Ramos (cell line): Measurements from ENCODE around the gene NAA30.
"Not testable (repeated sequence)": the region's sequence is repeated elsewhere in the genome, so short reads cannot be mapped to it uniquely, and the experiment has no call there.

Source experiments
- in situ Hi-C: fragments of 300-500 bp; cut with MboI; formaldehyde crosslinking; loops from one replicate; pipeline ENCODE4 v1.14.3; 2022; ENCODE audit warnings: low sequenced_read_pairs; ENCODE audit not compliant: unreplicated experiment

Gene NAA30

DNA sequence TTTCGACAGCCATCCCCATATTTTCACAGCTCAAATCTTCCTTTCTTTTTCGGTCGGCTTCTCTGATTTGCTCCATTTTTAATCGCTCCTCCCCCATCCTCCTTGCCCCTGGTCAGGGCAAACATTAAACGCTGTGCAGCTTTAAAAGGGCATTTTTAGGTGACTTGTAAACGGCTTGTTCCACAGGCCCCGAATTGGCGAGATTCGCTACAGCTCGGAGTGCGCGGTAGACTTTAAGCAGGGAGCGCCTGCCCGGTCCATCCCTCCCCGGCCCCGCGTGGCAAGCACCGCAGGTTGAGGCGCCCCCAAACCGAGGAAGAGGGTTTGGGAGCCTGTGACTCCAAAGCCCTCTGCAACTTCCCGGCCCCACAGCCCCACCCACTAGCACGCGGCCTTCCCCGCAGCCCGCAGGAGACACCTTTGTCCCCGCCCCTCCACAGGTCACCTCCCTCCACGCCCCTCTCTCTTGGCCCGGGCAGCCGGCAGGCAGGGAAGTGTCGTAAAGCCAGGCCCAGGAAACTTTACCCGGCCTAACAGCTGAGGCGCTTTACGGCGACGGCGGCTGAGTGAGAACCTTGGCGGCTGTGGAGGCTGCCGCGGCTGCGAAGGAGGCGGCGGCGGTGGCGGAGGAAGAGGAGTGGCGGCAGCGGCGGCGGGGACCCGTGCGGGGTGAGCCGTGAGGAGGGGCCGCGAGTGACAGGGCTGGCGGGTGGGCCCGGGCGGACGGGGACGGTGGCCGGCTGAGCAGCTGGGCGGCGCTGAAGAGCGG lies at the start of gene NAA30:
Gene NAA30 (plus strand): TSS at position 550 of the 769 bp plus-strand sequence. CDS start 372 bp downstream, outside the sequence.
- in situ Hi-C loops = no loop called here

DNA sequence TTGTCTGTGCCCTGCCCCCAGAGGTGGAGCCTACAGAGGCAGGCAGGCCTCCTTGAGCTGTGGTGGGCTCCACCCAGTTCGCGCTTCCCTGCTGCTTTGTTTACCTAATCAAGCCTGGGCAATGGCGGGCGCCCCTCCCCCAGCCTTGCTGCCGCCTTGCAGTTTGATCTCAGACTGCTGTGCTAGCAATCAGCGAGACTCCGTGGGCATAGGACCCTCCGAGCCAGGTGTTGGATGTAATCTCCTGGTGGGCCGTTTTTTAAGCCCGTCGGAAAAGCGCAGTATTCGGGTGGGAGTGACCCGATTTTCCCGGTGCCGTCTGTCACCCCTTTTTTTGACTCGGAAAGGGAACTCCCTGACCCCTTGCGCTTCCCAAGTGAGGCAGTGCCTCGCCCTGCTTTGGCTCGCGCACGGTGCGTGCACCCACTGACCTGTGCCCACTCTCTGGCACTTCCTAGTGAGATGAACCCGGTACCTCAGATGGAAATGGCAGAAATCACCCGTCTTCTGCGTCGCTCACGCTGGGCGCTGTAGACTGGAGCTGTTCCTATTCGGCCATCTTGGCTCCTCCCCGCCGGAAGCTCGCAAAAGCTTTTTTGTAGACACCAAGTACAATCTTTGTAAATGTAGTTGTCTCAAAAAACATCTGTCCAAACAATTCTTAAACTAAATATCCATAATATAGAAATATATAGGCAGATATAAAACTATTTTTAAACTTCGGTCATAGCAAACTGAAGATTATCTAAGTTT lies 46.7 kb upstream of the NAA30 start:
- in situ Hi-C loops = not testable (repeated sequence)

DNA sequence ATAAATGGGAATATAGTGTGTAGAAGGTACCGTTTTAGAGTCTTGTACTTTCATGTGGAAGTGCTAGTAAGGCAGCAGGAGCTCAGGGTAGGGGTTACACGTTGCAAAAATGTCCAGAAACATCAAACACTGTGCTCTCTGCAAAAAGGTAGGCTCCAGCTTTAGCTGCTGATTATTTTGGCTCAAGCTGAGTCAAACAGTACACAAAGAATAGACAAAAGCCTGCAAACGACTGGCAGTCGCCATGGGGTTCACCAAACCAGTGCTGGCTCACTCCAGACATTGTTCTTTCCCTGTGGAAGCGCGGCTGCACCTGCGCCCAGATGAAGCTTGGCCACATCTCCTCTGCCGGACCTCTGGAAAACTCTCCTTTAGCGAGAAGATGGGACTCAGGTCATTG lies 45.3 kb upstream of the NAA30 start:
- in situ Hi-C loops = no loop called here

DNA sequence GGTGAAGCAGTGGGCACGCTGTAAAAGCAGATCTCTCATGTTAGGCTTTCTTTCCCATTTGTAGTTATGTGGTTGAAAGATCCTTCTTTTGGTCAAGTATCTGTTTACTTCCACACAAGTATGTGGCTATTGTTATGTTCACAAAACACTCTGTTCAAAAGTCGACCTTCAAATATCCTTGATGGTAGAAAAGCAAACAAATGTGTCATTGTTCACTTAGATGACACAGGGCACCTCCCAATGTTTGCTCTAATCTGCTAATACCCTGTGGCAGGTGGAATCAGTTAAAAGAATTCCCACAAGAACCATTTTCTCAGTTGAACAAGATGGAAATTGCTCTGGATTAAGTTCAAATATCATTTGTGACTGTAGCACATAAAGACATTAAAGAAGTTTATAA lies 43.6 kb upstream of the NAA30 start:
- in situ Hi-C loops = no loop called here

DNA sequence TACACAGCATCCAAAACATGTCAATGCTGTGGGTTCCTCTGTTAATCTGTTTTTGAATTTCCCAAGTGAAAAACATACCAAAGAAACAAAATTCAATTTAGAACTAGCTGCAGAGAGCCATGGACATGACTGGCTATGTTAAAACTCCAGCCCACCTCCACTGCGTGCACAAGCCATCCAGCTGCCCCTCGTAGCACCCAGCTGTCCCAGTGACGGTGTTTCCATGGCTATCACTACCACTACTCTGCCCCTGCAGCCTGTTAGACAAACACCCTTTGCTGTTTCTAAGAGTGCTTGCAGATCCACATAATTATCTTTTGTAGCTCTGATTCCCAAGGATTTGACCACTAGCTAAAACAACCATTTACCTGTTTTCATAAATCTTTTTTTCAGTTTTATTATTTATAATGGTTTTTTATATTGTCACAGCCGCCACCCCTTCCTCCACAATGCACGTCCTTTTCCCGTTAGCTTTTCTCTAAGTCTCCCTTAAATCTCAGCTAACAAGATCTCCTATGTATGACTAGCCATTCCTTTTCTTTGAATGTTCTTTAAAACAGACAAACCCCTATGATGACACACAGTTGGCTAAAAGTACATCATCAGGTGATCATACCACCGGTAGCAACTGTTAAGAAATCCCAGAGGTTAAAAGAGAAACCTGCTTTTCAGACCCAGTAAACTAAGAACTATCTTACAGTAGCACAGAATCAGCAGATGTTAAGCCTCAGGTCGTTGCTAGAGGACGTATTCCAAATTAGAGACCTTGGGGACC lies 37.8 kb upstream of the NAA30 start:
- in situ Hi-C loops = no loop called here

DNA sequence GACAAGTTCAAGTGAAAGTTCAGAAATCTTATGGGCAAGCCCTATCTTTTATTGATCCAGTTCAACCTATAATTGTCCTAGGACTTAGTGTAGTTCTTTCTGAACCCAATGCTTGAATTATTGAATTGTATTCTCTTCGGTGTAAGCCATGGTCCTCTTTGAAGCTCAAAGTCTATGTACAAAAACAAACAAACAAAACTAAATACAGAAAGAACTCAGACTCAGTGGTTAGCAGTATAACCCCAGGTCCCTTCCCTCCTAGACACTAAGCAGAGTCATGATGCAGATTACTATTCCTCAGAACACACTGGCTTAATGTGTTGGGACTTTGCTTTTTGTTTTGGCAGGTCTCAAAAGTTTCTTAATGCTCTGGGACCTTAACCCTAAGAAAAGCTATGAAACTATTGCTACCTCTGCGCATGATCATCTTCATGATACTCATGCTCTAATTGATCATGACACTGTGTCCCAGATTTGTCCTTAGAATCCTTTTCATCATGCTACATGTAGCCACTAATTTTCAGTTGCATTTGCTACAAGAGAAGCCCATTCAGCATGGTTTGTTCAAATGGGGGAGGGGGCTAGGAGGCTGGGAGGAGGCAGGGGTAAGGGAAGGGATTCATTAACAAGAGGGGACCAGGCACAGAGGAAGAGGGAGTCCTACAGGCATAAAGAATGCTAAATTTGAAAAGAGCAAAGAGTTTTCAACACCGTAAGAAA lies 35.1 kb upstream of the NAA30 start:
- in situ Hi-C loops = no loop called here

DNA sequence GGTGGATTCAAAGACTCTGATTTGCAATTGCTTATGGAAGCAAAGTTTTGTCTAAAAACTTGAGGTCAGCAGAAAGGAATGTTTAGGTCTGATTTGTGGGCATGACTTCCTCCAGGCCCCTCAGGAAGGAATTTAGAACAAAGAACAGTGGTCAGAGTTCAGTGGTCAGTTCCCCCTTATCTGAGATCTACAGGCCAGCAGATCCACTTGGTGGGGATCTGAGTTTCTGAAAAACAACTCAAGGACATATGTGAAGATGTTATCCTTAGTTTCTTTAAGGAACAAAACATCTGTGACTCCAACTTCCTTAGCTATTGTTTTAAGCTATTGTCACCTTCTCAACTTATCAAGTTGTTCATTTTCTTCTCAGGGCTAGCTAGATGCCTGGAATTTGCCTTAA lies 28.0 kb upstream of the NAA30 start:
- in situ Hi-C loops = no loop called here

DNA sequence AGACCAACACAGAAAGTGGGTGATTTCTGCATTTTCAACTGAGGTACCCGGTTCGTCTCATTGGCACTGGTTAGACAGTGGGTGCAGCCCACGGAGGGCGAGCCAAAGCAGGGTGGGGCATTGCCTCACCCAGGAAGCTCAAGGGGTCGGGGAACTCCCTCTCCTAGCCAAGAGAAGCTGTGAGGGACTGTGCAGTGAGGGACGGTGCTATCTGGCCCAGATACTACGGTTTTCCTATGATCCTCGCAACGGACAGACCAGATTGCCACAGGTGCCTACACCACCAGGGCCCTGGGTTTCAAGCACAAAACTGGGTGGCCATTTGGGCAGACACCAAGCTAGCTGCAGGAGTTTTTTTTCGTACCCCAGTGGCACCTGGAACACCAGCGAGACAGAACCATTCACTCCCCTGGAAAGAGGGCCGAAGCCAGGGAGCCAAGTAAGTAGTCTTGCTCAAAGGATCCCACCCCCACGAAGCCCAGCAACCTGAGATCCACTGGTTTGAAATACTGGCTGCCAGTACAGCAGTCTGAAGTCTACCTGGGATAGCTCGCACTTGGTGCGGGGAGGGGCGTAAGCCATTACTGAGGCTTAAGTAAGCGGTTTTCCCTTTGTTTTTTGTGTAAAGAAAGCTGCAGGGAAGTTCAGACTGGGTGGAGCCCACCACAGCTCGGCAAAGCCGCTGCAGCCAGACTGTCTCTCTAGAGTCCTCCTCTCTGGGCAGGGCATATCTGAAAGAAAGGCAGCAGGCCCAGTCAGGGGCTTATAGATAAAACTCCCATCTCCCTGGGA lies 25.5 kb upstream of the NAA30 start:
- in situ Hi-C loops = no loop called here

DNA sequence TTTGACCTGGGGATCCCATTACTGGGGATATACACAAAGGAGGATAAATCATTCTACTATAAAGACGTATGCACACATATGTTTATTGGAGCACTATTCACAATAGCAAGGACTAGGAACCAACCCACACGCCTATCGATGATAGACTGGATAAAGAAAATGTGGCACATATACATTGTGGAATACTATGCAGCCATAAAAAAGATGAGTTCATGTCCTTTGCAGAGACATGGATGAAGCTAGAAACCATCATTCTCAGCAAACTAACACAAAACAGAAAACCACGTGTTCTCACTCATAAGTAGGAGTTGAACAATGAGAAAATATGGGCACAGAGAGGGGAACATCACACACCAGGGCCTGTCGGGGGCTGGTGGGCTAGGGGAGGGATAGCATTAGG lies 20.2 kb upstream of the NAA30 start:
- in situ Hi-C loops = not testable (repeated sequence)

DNA sequence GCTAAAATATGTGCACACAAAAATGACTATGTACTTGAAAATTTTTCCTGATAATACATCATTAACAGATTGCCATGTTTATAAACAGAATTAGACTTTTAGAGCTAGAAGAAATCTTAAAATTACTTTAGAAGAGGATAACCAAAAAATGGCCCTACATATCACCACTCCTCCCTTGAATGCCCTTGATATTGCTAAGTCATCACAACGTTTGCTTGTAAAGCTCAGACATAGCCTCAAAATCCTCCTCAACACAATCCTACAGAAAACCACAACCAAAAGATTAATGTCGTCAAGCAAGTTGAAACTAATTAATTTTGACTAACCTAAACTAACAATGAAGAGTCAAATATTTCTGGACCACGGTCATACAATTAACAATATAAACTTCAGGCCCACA lies 19.4 kb upstream of the NAA30 start:
- in situ Hi-C loops = no loop called here

DNA sequence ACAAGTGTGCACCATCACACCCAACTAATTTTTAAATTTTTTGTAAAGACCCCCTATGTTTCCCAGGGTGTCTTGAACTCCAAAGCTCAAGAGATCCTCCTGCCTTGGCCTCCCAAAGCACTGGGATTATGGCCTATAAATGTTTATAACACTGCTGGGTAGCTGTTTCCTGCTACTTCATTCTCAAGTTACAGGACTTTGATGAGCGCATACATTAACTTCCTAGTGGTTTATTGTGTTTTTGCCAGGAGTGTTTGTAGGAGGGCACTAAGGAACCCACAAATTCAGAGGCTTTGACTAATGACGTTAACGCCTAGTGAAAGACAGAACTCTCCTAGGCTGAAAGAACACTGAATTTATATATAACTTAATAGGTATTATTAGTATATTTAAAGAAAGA lies 15.2 kb upstream of the NAA30 start:
- in situ Hi-C loops = no loop called here

DNA sequence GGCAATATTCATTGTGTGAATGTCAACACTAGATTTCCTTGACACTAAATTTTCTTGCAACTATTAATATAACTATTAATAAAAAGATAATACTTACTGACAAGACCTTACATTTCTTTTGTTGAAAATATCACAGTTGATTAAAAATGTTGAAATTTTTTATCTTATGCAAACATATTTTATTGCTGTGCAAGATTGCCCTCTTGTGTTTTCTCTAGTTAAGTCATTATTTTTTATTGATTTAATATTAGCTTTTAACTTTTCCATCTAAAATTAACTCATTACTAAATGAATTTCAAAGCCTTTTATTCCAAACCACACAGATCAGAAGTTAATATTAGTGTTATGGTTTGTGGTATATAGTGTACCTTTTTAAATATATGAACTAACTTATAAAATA lies 11.7 kb upstream of the NAA30 start:
- in situ Hi-C loops = no loop called here

DNA sequence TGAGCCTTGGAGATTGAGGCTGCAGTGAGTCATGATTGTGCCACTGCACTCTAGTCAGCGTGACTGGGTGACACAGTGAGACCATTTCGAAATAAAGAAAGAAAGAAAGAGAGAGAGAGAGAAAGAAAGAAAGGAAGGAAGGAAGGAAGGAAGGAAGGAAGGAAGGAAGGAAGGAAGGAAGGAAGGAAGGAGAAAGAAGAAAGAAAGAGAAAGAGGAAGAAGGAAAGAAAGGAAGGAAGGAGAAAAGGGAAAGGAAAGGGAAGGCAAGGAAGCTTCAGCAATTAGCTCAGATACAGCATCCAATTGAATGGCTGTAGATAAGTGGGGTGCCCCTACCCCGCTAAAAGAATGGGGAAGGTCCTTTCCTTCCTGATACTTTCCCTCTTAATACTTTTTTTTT lies 9.5 kb upstream of the NAA30 start:
- in situ Hi-C loops = no loop called here

DNA sequence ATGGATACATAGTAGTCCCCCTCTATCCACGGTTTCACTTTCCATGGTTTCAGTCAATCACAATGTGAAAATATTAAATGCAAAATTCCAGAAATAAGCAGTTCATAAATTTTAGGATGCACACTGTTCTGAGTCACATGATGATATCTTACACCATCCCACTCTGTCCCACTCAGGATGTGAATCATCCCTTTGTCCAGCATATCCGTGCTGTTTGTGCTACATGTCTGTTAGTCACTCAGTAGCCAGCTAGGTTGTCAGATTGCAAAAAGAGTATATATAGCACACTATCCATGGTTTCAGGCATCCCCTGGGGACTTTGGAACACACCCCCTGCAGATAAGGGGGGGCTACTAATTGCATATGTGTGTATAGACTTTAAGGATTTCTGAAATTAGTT lies 8.1 kb upstream of the NAA30 start:
- in situ Hi-C loops = no loop called here

DNA sequence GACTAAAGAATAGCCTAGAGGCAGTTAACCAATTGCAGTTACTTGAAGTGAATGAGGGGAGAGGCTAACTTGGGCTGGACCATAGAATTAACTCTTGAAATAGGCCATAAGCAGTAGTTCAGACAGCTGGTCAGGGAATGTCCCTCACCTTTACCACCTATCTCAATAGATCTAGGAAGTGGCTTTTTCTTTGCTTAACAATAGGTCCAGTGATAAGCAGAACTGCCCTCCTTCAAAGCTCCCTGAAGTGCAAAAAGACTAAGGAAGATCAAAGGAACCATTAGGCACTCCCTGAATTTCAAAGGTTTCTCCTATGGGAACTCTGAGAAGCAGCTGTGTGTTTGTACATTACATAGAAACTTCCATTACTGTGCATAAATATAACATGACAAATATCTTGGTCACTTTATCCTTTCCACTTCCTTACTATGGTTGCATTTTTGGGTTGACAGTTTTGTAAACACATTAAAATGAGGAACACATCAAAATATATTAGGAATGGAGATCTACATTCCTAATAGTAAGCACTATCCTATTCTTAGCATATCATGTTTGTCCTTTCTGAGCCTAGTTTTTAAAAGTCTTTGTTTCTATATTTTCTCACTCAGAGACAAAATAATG lies 7.2 kb upstream of the NAA30 start:
- in situ Hi-C loops = no loop called here

DNA sequence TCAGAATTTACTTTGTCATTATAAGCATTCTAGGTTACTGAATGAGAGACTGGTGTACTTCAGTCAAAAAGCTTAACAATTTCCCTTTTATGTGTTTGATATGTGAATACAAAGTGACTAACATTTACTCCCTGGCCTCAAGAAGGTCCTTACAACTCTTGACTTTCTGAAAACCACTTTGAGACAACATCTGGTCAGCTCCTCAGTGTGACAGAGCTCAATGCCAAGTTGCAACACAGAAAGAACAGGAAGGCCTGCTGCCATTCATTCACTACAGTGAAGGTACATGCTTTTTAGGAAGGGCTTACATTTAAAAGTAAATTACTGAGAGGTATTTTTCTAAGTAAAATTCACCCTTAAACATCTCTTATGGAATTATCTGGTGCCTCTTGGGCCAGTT lies 2.3 kb upstream of the NAA30 start:
- in situ Hi-C loops = no loop called here

DNA sequence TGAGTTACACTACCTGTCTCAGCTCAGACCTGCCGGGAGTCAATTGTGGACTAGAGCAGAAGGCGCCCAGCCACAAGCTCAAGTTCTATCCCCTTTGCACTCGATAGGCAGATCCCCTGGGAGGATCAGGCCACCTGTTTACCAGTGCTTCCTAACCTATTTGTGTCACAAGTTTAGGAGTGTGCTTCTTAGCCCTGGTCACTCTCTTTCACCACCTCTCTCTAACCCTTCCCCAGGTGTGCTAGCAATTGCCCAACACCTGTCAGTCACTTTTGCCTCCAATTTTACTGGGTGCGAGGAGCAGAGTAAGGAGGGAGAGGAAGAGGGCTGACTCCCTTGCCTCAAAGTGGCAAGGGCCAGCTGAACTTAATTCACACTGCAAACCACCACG lies 745 bp upstream of the NAA30 start:
- in situ Hi-C loops = no loop called here

DNA sequence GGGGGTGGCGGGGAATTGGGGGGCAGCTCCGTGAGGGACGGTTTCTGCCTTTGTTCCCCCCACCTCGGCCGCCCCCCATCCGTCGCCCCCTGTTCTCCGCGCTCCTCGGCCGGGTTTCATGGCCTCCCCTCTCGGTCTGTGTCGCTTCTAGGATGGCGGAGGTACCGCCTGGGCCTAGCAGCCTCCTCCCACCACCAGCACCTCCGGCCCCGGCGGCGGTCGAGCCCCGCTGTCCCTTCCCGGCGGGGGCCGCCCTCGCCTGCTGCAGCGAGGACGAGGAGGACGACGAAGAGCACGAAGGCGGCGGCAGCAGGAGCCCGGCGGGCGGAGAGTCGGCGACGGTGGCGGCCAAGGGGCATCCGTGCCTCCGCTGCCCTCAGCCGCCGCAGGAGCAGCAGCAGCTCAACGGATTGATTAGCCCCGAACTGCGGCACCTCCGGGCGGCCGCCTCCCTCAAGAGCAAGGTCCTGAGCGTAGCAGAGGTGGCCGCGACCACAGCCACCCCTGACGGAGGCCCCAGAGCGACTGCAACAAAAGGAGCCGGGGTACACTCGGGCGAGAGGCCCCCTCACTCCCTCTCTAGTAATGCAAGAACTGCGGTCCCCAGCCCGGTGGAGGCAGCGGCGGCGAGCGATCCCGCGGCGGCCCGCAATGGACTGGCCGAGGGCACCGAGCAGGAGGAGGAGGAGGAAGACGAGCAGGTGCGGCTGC lies 575 bp downstream of the NAA30 start:
- in situ Hi-C loops = no loop called here
